Liver (tissue), 3 donors: Measurements from ENCODE around the gene TPRG1L.
"Not testable (repeated sequence)": the region's sequence is repeated elsewhere in the genome, so short reads cannot be mapped to it uniquely, and the experiment has no call there.

Experiments
- CTCF ChIP-seq: fragments of 150-350 bp; IDR thresholded peaks from 2 replicates; pipeline ENCODE4 v1.5.1; 2017; ENCODE audit warnings: improper control_type of control experiment, low read depth, low read length; ENCODE audit not compliant: missing input control
- EGR1 ChIP-seq, 2 donors: IDR thresholded peaks; 2 replicates each; pipeline ENCODE4 v1.6.1; 2016 to 2018; ENCODE audit warnings: antibody characterized with exemption in 2 of 2, low read depth in 2 of 2
- MAX ChIP-seq: IDR thresholded peaks from 2 replicates; pipeline ENCODE4 v1.6.1; 2016; ENCODE audit warnings: antibody characterized with exemption
- REST ChIP-seq: IDR thresholded peaks from 2 replicates; pipeline ENCODE4 v1.6.1; 2016; ENCODE audit warnings: antibody characterized with exemption, mild to moderate bottlenecking
- RXRA ChIP-seq, 2 donors: IDR thresholded peaks; 2 replicates each; pipeline ENCODE4 v1.6.1; 2017 to 2018; ENCODE audit warnings: antibody characterized with exemption in 2 of 2, mild to moderate bottlenecking in 1 of 2
- donor health status: healthy.
- donor health status: healthy.

- TF ChIP-seq MAX; CTCF; REST; EGR1 (IDR thresholded peaks at IDR 0.05; ENCODE audit: low read depth in 2 of 2); RXRA (IDR thresholded peaks at IDR 0.05): not testable (repeated sequence)
These were observed 39.4 kb upstream of the TPRG1L start for GRCh38 chr1:3585353-3585868.
